ENCODE measurements around the gene ITSN1.

The ITSN1 gene

DNA sequence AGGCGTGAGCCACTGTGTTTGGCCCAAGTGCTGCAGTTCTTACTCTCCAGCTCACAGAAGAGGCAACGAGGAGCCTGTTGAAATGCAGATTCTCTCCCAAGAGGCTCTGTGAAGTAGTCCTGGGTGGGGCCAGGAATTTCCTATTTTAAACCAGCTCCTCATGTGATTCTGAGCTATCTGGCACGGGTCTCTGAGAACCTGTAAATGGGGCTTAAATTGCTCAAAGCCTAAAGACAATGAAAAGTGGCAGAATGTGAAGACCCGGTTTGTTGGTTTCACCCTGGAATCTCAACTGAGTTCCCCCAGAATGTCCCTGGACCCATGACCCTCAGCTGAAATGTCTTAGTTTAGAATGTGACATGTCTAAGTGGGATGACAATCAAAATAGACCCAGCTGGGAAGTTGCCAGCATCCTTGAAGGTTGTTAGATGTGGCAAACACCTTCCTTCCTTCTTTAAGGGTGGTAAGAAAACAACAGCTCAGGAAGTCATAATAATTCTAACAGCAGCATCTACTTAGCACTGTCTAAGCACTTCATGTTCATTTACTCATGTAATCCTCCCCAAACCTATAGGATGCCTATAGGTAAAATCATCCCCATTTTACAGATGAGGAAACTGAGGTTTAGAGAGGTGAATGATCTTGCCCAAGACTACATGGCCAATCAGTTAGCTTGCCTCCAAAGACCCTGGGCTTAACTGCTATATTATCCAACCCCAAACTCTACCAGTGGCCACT lies 294.2 kb downstream of the ITSN1 start:
- no peak for DNase-seq (ENCODE audit: low spot score)

DNA sequence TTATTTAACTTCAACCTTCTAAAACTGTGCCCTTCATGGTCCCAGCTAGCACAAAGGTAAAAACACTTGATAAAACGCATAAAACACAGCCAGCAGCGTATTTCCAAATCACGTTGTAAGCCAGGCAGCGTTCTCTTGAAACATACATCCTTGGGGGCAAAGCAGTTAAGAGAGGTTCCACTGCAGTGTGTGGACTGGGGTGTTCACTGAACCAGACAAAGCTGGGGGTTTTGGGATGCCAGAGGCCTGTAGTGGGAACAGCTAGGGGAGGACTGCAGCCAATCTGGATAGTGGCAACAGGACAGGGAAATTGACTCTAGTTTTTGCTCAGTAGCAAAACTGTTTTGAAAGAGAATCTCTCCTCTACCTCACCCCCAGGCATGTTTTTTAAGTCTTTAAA lies 294.8 kb downstream of the ITSN1 start:
- DNase-seq (ENCODE audit: low spot score): no peak

DNA sequence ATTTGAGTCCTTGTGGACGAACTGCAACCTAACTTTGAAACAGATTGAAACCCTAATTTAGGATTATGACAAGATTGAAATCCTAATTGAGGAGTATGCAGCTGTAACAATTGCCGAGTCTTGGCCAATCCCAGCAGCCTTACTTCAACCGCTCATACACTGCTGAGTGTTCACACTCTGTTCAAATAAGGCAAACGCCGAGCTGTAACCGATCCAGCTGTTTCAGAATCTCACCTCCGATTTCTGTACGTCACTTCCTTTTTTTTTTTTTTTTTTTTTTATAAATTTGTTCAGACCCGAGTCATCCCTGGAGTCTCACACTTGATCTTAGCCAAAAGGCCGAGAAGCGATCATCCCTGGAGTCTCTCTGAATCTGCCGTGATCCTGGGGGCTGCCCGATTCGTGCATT lies 295.6 kb downstream of the ITSN1 start:
- no peak for DNase-seq (ENCODE audit: low spot score)

DNA sequence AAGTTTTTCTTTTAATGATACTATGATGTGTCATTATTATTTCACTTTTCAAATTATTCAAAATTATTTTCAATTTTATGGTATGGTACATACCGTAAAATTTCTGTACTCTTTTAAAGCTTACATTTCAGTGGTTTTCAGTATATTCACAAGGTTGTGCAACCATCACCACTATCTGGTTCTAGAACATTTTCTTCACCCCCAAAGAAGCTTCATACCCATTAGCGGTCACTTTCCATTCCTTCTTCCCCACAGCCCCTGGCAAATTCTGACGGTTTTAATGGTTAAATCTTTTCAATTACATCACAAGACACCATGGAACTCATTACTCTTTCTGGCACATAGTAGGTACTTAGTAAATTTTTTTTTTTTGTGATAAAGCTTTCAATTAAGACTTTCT lies 296.1 kb downstream of the ITSN1 start:
- DNase-seq (ENCODE audit: low spot score): no peak

DNA sequence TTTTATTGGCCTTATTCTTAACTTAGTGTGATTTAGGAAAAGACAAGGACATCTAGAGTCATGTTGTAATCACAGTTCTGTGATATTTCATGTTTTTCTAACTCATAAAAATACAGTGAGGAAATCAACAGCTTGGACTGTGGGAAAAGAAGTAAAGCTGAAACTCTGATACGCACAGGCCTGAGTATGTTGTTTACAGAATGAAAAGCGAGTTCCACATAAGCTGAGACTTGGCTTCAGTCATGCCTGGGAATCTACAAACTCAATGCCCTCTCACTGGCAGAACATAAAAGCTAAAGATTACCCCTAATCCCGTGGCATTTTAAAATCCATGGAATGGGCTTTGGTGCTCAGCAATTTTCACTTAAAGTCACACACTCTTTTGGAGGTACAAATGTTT lies 296.9 kb downstream of the ITSN1 start:
- no peak for DNase-seq (ENCODE audit: low spot score)

DNA sequence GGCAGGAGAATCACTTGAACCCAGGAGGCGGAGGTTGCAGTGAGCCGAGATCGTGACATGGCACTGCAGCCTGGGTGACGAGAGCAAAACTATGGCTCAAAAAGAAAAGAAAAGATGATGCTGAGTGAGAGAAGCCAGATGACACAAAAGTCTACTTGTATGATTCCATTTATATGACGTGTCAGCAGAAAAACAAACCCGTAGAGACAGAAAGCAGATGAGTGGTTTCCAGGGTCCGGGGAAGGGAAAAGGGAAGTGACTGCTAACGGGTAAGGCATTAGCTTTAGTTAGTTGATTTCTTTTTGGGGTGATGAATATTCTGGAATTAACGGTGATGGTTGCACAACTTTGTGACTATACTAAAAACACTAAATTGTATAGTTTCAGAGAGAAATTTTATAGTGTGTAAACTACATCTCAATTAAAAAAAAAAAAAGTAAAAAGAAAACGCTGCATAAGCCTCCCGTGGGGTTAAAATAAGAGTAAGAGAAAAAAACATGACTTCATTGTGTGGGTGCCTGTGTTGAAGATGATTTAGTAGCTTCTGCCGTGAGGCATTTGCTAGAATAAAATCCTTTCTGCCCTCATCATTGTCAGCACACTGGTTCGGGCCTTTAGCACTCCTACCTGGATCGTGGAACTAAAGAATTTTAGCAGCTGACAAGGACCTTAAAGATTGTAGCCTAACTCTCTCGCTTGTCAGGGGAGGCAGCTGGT lies 298.0 kb downstream of the ITSN1 start:
- DNase-seq (ENCODE audit: low spot score): no peak

DNA sequence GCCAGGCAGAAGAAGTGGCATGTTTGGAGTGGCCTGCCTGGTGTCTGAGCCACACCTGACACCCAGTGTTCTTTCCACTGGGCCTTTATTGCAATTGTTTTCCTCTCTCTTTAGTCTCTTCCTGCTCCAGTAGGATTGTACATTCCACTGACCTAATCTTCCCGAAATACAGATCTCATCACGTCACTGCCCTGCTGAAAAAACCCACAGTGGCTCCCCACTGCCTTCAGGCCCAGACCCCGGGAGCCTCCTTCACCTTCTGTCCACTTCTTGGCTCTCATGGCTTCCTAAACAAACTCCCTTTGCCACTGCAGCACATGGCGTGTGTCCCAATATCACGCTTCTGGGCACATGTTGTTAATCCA lies 298.6 kb downstream of the ITSN1 start:
- no peak for DNase-seq (ENCODE audit: low spot score)

DNA sequence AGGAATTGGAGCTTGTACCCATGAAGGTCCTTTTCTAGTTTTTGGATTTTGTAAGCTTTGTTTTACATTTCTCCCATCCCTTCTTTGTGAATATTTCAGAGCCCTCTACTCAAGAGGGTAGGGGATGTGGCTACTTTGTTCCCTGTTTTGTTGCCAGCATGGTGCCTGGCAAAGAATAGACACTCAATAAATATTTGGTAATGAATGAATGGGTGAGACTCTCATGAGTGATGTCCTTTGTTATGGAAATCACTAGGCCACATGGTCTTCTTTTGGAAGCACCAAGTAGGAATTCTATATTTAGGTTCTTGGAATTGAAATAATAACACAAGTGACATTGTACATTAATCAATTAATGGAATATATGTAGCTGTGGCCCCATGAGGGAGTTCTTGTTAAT lies 300.1 kb downstream of the ITSN1 start:
- no peak for DNase-seq (ENCODE audit: low spot score)

DNA sequence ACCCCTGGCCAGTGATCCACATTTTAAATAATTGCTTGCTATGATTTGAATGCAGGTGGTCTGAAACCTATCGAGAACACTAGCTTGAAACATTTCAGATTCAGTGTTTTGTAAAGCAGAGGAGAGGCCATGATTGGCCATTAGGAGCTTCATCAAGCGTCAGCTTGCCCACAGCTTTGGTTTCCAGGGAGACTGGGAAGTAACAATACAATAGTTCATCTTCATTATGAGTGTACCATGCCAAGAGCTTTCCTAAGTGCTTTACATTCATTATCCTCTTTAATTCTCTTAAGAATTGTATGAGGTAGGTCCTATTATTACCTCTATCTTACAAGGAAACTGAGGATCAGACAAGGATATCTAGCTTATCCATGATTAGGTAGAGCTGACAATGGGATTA lies 301.0 kb downstream of the ITSN1 start:
- DNase-seq (ENCODE audit: low spot score): no peak

DNA sequence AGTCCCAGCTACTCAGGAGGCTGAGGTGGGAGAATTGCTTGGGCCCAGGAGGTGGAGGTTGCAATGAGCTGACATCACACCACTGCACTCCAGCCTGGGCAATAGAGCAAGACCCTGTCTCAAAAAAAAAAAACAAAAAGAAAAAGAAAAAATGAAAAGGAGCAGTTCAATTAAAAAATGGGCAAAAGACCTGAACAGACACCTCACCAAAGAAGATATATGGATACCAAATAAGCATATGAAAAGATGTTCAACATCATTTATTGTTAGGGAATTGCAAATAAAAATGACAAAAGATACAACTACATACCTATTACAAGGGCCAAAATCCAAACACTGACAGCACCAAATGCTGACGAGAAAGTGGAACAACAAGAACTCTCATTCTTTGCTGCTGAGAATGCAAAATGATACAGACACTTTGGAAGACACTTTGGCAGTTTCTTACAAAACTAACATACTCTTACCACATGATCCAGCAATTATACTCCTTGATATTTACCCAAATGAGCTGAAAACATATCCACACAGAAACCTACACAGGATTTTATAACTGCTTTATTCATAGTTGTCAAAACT lies 302.0 kb downstream of the ITSN1 start:
- DNase-seq (ENCODE audit: low spot score): no peak

DNA sequence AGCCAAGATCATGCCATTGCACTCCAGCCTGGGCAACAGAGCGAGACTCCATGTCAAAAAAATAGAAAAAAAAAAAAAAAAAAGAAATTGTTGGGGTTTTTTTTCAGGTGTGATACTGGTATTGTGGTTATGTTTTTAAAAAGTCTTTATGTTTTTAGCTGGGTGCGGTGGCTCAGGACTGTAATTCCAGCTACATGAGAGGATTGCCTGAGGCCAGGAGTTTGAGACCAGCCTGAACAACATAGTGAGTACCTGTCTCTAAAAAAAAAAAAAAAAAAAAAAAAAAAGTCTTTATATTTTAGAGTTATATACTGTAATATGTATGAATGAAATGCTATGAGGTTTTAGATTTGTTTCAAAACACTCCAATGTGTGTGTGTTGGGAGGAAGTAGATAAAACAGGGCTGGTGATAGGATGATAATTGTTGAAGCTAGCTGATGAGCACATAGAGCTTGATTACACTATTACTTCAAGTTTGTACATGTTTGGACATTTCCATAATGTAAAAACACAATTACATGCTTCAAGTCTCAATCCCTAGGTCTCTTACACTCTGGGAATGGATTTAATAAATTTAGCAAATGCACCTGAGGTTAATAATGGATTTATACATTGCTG lies 303.5 kb downstream of the ITSN1 start:
- no peak for DNase-seq (ENCODE audit: low spot score)

DNA sequence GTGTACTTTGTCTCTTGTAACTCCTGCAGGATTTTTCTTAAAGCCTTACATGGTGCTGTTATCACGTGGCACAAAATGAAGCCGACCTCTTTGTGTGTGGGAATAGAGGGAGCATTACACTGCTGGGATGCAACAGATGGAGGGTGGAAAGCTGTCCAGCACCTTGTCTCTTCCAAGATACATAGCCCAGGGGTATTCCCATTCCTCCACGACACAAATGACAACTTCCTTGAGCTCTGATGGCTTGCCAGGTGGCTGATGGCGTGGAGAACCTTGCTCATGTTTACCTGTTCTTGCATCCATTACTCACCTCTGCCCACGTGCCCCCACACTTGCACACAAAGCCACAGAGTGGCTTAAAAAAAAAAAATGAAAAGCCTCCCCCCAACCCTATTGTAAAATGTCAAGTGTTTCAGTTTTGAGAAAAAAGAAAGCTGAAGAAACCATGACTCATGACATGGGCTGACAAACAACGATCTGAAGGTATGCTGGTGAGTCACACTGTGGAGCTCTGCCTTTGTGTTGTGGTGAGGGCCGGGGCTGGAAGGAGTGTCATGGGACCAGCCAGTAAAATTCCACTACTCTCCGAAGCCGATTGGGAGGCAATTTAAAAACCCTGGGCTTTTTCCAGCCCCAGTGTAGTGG lies 305.3 kb downstream of the ITSN1 start:
- peak; percentile 96 for DNase-seq (ENCODE audit: low spot score)

DNA sequence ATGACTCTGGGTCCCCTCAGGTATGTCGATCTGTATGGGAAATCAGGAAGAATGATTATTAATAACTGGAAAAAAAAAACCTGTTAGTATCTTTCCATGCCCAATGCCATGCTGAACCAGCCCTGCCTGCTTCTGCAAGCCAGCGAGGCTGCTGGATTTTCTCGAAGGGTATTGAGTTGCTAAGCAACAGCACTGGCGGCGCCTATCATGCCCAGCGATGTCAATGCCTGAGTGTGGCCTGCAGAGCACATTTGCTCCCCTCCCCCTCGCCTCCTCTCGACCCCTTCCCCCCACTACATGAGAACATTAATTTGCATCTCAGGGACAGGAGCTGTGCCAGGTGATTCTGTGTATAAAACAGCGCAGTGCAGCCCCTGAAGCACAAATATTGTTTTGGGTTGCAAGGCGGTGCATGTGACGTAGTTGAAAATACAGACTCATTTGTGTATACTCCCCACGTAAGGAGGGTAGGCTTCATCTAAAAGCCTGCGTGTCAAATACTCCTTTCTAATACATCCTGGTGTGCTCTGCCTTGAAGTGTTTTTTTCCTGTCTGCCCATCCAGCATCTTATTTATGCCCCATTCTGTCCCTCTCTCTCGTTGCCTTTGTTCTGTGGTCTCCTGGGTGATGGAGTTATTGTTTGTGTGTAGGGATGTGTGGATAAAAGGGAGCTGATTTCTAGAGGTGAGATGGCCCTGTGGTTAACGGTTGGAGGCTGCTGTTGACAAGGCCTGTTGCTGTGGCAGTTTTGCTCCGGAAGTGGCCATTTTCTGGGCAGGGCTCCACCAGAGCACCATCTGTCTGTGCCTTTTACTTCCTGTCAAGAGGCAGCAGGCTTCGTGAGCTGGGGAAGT lies 306.0 kb downstream of the ITSN1 start:
- DNase-seq (ENCODE audit: low spot score): peak; percentile 78

DNA sequence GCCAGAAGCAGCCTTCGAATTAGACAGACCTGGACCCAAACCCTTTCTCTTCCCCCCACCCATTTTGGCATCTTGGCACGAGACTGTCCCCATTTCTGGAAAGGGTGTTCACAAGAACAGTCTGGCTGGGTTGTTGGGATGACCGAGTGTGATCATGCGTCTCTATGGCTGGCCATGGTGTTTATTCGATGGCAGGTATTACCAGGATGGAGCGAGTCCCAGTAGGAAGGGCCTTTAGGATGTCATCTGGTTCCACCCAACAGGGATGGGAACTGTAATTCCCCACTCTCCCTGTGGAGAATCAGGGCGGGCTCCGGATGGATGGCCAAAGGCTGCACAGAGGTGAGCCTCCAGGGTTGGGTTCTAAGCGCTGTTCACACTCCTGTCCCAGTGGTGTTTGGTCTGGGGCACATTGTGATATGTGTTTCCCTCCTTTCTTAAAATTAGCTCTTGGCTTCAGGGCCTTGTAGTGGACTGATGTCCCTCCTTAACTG lies 306.7 kb downstream of the ITSN1 start:
- no peak for DNase-seq (ENCODE audit: low spot score)

Data from COLO829 (cell line).